Measurements from ENCODE around the gene ARL15. TPM values are rescaled to one million over a fixed set of nuclear protein-coding genes. Genes with fewer than 3 reads are reported as not detected.

Gene ARL15
- total and polyA plus RNA-seq, 2 of the 4 experiments (the other 2 are of a cell fraction): 7.3 to 19.2 TPM

GRCh38 chr5:53970475-53970874 lies 339.9 kb downstream of the ARL15 start:
- ATAC-seq (ENCODE audit: low read depth): no peak
- Histone ChIP-seq H3K9me1 (ENCODE audit: insufficient read depth, low read length) (no peaks in the 10 kb centered on the region), H2BK120ac (ENCODE audit: low read depth, low read length) (no peak overlapping the region), H4K5ac (ENCODE audit: low read depth, low read length) (no peak overlapping the region), H3K27ac (ENCODE audit: insufficient read depth, low read length) (no peak overlapping the region), H3K9ac (ENCODE audit: low read depth, low read length) (no peak overlapping the region), H3K4me1 (ENCODE audit: control insufficient read depth, insufficient read depth, low read length) (no peaks in the 10 kb centered on the region), H3K4ac (ENCODE audit: low read depth, low read length) (no peak overlapping the region), H2BK20ac (ENCODE audit: low read depth, low read length) (no peak overlapping the region), H4K20me1 (ENCODE audit: insufficient read depth, low read length) (no peaks in the 10 kb centered on the region), H2AFZ (replicated peaks; ENCODE audit: low read length, poor library complexity) (no peak overlapping the region), H4K91ac (ENCODE audit: insufficient read depth, low read depth, low read length) (no peak overlapping the region), H2AK9ac (replicated peaks; ENCODE audit: low read depth, low read length, poor library complexity) (no peak overlapping the region), H3K36me3 (ENCODE audit: control insufficient read depth, insufficient read depth, low read length) (no peaks in the 10 kb centered on the region), H3K79me1 (ENCODE audit: low read depth in 1 of 2, low read length in 2 of 2) (no peaks in the 10 kb centered on the region), H3K27me3 (ENCODE audit: control insufficient read depth, insufficient read depth, low read length) (no peaks in the 10 kb centered on the region), H3K23ac (ENCODE audit: low read depth, low read length) (no peak overlapping the region), H2BK5ac (ENCODE audit: low read depth, low read length, poor library complexity, severe bottlenecking) (no peak overlapping the region), H3K9me3 (ENCODE audit: control insufficient read depth, insufficient read depth, low read length) (no peaks in the 10 kb centered on the region), H3K18ac (ENCODE audit: low read depth, low read length) (no peak overlapping the region), H2AK5ac (ENCODE audit: low read depth, low read length) (no peak overlapping the region), H3K4me3 (ENCODE audit: insufficient read depth, low read depth, low read length) (no peak overlapping the region), H4K8ac (ENCODE audit: low read depth in 2 of 2, low read length in 2 of 2) (no peak overlapping the region), H3K56ac (ENCODE audit: extremely low read depth, insufficient read depth, low read length) (no peak overlapping the region), H3K14ac (replicated peaks; ENCODE audit: low read depth, low read length) (no peak overlapping the region), H3K4me2 (ENCODE audit: low read depth, low read length) (no peak overlapping the region), H2BK15ac (ENCODE audit: low read depth, low read length) (no peak overlapping the region)
- intact Hi-C loops (cut with micrococcal nuclease) (no loop called here), in situ Hi-C loops (cut with MboI; ENCODE audit: low sequenced_read_pairs) (no loop called here), dilution Hi-C loops (cut with HindIII; ENCODE audit: low sequenced_read_pairs, unreplicated experiment) (no loop called here)
- peak; percentile 18 for DNase-seq
- no peak for TF ChIP-seq NFE2L2 (IDR thresholded peaks at IDR 0.05; ENCODE audit: low read depth, low read length)
- no peak for TF ChIP-seq CEBPB (IDR thresholded peaks at IDR 0.05; ENCODE audit: low read depth, low read length)
- TF ChIP-seq MAZ (IDR thresholded peaks at IDR 0.05; ENCODE audit: borderline replicate concordance, low read depth, low read length): no peak
- no peak for TF ChIP-seq ELK1 (IDR thresholded peaks at IDR 0.05; ENCODE audit: borderline replicate concordance, low read depth, low read length)
- BruUV-seq (replicated peaks): no TSS peak
- POLR2A ChIA-PET (ENCODE audit: unreplicated experiment): no interaction called here
- no CpG with 5 or more reads among the region's 3 CpGs for WGBS, 2 experiments (ENCODE audit: extremely low coverage in 2 of 2, insufficient read length in 1 of 2)
- CTCF ChIA-PET: interaction anchor here (0.6 to 1.4 kb wide), 2 partner anchors 165 to 264 kb away, joined by 3 to 5 read pairs; no protein-coding TSS in a partner anchor
